GM18508 (cell line): ENCODE data around the gene UBE4B.
A peak's percentile ranks its signal among the peaks of the same experiment; 100 is the strongest.
"Not testable (repeated sequence)": the region's sequence is repeated elsewhere in the genome, so short reads cannot be mapped to it uniquely, and the experiment has no call there.

Experiments
- ATAC-seq: cut with Tn5 transposase; IDR thresholded peaks from one replicate; pipeline ENCODE4 v1.9.1; 2021; ENCODE audit warnings: moderate number of reproducible peaks; ENCODE audit not compliant: insufficient read depth, unreplicated experiment

UBE4B gene

GRCh38 chr1:10032590-10033358 lies at the start of gene UBE4B:
UBE4B (plus strand) TSS chr1:10032958; CDS start chr1:10033671, 713 bp downstream.
- ATAC-seq: peak; percentile 65

- ATAC-seq: no peak
Observed at GRCh38 chr1:9984253-9984652, 48.5 kb upstream of the UBE4B start.

DNA sequence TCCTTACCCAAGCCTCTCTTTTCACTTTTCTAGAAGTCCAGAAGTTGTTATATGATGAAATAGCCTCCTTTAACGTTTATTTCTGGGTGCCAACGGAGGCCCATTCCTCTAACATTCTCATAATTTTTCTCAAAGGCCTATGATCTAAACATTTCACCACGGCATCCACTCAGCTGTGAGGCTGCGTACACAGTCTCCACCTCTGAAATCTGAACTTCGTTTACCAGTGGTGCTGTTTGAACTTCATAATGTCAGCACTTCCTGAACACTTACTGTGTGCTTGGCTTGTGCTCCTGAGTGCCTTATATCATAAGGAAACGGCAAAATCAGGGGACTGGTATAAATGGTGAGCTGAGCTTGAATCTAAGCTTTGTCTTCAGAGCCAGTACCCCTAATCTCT lies 47.8 kb upstream of the UBE4B start:
- no peak for ATAC-seq

DNA sequence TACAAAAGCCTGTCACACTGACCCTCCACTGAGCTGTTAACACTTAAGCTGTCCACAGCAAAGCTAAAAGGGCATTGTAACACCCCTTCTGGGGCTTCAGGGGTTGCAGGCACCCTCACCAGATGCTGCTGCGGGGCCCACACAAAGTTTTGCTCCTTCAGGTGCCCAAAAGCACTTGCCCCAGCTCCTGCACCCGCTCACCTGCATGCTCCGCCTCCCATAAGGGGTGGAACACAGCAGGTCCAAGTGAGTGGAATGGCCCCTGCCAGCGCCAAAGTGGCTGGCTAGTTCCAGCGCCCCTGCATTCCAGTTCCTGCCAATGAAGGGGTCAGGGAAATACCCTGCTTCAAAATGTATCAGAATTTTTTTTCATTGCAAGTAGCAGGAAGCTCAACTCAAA lies 43.0 kb upstream of the UBE4B start:
- ATAC-seq: no peak

DNA sequence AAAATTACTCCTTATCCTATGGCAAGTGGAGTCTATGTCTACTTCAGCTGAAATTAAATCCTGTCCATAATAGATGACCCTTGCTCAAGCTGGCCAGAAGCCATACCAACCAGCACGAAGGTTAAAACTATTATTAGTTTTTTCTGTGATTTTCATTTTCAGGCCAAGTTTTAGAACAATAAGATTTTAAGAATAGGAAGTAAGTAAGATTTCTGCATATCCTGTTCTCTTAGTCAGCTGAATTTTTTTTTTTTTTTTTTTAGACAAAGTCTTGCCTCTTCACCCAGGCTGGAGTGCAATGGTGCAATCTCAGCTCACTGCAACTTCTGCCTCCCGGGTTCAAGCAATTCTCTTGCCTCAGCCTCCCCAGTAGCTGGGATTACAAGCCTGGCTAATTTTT lies 41.8 kb upstream of the UBE4B start:
- no peak for ATAC-seq

- no peak for ATAC-seq
Observed at GRCh38 chr1:9992910-9993309, 39.8 kb upstream of the UBE4B start.

- ATAC-seq: no peak
Observed at GRCh38 chr1:9993561-9994075, 39.1 kb upstream of the UBE4B start.

DNA sequence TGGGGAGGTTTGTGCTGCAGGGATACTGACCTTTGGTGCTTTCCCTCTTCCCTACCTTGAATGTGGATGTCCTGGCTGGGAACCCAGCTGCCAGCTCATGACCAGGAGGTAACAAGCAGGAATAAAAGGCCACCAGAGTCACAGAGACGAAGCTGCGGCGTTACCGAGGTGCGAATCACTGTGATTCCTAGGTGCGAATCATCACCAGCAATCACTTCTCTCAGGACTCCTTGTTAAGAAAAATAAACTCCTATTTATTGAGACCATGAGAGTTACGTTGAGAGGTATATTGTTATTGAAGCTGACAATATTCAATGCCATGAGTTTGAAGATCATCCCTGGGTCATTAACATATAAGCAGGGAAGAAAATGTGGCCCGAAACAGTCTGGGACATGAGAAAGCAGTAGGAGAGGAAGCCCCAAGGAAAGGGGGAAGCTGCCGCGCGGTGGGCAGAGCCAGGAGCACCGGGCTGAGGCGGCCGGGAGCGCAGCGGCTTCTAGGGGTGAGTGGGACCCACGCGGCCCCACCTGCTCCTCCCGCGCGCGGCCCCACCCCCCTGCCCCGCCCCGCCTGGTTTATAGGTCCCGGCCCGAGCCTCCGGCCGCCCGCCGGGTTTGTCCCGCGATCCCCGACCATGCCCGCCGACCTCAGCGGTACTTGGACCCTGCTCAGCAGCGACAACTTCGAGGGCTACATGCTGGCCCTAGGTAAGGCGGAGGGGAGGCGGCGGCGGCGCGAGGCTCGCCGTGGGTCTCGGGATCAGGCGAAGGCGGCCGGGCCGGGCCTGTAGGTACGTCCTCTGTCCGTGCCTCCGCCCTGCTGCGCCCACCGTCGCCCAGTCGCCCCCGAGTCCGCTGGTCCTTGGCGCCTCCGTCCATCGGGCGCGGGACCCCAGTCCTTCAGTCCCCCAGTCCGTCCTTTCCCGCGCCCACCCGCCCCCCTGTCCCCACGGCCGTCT lies 35.9 kb upstream of the UBE4B start, which contains the start of gene RBP7:
TSS of gene RBP7 (plus strand) at position 605 of the 959 bp plus-strand sequence. CDS start at position 636, 31 bp downstream.
- no peak for ATAC-seq

- ATAC-seq: no peak
Observed at GRCh38 chr1:10001016-10001665, 31.6 kb upstream of the UBE4B start.

DNA sequence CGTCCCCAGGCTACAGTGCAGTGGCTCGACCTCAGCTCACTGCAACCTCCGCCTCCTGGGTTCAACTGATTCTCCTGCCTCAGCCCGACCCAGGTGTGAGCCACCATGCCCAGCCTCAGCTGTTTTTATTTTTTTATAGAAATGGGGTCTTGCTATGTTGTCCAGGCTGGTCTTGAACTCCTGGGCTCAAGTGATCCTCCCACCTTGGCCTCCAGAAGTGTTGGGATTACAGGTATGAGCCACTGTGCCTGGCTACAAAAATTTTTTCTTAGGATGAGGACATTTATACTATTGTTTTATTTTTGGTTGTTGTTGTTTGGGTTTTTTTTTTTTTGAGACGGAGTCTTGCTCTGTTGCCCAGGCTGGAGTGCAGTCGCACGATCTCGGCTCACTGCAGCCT lies 27.5 kb upstream of the UBE4B start:
- ATAC-seq: not testable (repeated sequence)

DNA sequence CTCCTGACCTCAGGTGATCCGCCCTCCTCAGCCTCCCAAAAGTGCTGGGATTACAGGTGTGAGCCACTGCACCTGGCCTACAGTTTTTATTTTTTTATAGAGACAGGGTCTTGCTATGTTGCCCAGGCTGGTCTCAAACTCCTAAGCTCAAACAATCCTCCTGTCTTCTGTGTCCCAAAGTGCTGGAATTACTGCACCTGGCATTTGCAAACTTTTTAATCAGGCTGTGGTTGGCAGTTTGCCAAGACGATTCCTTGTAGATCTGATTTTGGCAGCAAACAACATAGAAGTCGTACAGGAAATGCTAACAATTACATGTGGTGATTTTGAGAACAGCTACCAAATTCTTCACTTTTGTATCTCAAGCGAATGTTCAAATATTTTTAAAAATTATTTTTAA lies 25.6 kb upstream of the UBE4B start:
- ATAC-seq: no peak

GRCh38 chr1:10014016-10014415 lies 18.7 kb upstream of the UBE4B start:
- no peak for ATAC-seq

GRCh38 chr1:10019561-10019960 lies 13.2 kb upstream of the UBE4B start:
- ATAC-seq: no peak

DNA sequence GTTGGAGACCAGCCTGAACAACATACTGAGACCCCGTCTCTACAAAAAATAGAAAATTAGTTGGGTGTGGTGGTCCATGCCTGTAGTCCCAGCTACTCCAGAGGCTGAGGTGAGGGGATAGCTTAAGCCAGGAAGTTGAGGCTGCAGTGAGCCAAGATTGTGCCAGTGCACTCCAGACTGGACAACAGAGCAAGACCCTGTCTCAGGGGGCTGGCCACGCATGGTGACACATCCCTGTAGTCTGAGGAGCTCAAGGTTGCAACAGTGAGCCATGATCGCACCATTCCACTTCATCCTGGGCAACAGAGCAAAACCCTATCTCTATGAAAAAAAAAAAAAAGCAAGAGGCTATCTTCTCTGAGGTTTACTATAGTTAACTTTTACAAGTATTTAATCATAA lies 12.7 kb upstream of the UBE4B start:
- ATAC-seq: no peak

DNA sequence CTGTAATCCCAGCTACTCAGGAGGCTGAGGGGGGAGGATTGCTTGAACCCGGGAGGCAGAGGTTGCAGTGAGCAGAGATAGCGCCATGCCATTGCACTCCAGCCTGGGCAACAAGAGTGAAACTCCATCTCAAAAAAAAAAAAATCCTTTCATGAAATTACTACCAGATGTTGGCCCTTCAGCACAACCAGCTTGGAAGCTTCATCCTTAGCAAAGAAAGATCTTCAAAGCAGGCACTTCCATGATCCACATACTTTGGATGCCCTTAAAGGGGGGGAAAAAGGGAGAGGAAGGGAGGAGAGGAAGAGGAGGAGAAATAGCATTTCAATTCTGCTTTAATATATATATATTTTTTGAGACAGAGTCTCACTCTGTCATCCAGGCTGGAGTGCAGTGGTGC lies 12.1 kb upstream of the UBE4B start:
- ATAC-seq: not testable (repeated sequence)

- ATAC-seq: not testable (repeated sequence)
Observed at GRCh38 chr1:10021992-10022391, 10.8 kb upstream of the UBE4B start.

GRCh38 chr1:10022656-10023055 lies 10.1 kb upstream of the UBE4B start:
- no peak for ATAC-seq

DNA sequence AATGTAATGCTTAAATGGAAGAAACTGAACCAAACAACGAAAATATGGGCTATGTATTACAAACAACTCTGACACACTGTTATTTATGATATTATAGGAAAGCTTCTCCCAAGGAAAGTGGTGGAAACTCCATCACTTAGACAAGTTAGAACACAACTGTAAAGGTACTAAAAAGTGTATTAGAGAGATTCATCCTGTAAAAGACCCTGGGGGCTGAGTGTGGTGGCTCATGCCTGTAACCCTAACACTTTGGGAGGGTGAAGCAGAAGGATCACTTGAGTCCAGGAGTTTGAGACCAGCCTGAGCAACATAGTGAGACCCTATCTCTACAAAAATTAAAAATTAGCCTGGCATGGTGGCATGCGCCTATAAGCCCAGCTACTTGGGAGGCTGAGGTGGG lies 7.4 kb upstream of the UBE4B start:
- no peak for ATAC-seq

- no peak for ATAC-seq
Observed at GRCh38 chr1:10027027-10027426, 5.7 kb upstream of the UBE4B start.

DNA sequence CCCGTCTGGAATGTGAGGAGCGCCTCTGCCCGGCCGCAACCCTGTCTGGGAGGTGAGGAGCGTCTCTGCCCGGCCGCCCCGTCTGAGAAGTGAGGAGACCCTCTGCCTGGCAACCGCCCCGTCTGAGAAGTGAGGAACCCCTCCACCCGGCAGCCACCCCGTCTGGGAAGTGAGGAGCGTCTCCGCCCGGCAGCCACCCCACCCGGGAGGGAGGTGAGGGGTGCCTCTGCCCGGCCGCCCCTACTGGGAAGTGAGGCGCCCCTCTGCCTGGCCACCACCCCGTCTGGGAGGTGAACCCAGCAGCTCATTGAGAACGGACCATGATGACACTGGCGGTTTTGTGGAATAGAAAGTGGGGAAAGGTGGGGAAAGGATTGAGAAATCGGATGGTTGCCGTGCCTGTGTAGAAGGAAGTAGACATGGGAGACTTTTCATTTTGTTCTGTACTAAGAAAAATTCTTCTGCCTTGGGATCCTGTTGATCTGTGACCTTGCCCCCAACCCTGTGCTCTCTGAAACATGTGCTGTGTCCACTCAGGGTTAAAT lies 3.7 kb upstream of the UBE4B start:
- ATAC-seq: not testable (repeated sequence)
